Measurements from ENCODE around the gene BRD4. TPM values are rescaled to one million over a fixed set of nuclear protein-coding genes. Genes with fewer than 3 reads are reported as not detected.

BRD4 gene
- total and polyA plus RNA-seq, 10 of the 15 experiments (the other 5 are each of a cell fraction or from before 2014, with no cell fraction given) = 5.3 to 84.4 (median 11.8) TPM

- ATAC-seq (no peak), FAIRE-seq (no peak), DNase-seq (ENCODE audit: low read depth, low spot score) (no peak)
- CTCF ChIA-PET = interaction anchor here (0.6 to 1.1 kb wide), 2 partner anchors 15 to 25 kb away, joined by 3 read pairs; no protein-coding TSS in a partner anchor
- Histone ChIP-seq H3K4me3 (no peak overlapping the region), H3K27me3 (replicated peaks in 1 of 2; ENCODE audit: control insufficient read depth in 2 of 2, insufficient read depth in 2 of 2, low read length in 1 of 2) (no peaks in the 10 kb centered on the region), H3K9me3 (replicated peaks; ENCODE audit: control insufficient read depth, insufficient read depth, low read length) (no peaks in the 10 kb centered on the region), H3K4me1 (ENCODE audit: control insufficient read depth, insufficient read depth, low read length) (0 out of 2 replicates have a peak, but pooled peaks cover 2% of the 10 kb centered on the region), H3K4me2 (ENCODE audit: control insufficient read depth, insufficient read depth) (no peak overlapping the region), H3K27ac (ENCODE audit: control insufficient read depth, insufficient read depth) (no peak overlapping the region), H3K36me3 (ENCODE audit: control insufficient read depth in 2 of 2, insufficient read depth in 2 of 2, low read length in 1 of 2) (peaks cover 11 to 52% of the 10 kb centered on the region in 2 experiments; a peak in 3 of 4 replicates), H4K20me1 (ENCODE audit: control insufficient read depth, insufficient read depth) (0 out of 2 replicates have a peak, but pooled peaks cover 5% of the 10 kb centered on the region), H3K9ac (ENCODE audit: control insufficient read depth, insufficient read depth, low read length) (no peak overlapping the region), H3K79me2 (ENCODE audit: control insufficient read depth, insufficient read depth, low read length) (peaks cover 38% of the 10 kb centered on the region), H2AFZ (ENCODE audit: control insufficient read depth, low read depth, low read length) (no peak overlapping the region)
- RAD21 ChIA-PET (ENCODE audit: unreplicated experiment) = no interaction called here
- WGBS (ENCODE audit: insufficient coverage, insufficient replicate concordance, low lambda C conversion rate, missing lambda C conversion rate) = 86% methylated on average over 14 of the region's 14 CpGs
- BruUV-seq (replicated peaks) = no TSS peak
- SMC1A ChIA-PET (ENCODE audit: uncharacterized antibody, unreplicated experiment) = no interaction called here
- TF ChIP-seq ASH2L (IDR thresholded peaks at IDR 0.05; ENCODE audit: borderline replicate concordance, low read depth) (no peak), TAF1 (IDR thresholded peaks at IDR 0.05; ENCODE audit: borderline replicate concordance, low read depth, low read length) (no peak), E2F8 (IDR thresholded peaks at IDR 0.05; ENCODE audit: low read depth, partially characterized antibody) (no peak), BCL11A (IDR thresholded peaks at IDR 0.05; ENCODE audit: low read depth, low read length) (no peak), FOXM1 (IDR thresholded peaks at IDR 0.05; ENCODE audit: low read depth, low read length) (no peak), HDGF (IDR thresholded peaks at IDR 0.05) (no peak), ATF3 (IDR thresholded peaks at IDR 0.05; ENCODE audit: borderline replicate concordance, extremely low read depth, low read depth, low read length) (no peak), SPI1 (IDR thresholded peaks at IDR 0.05; ENCODE audit: borderline replicate concordance, insufficient read depth, low read depth, low read length) (no peak)
- in situ Hi-C loops (cut with MboI) (no loop called here), intact Hi-C loops (cut with micrococcal nuclease; ENCODE audit: unreplicated experiment) (no loop called here)
- POLR2A ChIA-PET = no interaction called here
These were observed 40.1 kb upstream of the BRD4 start for GRCh38 chr19:15372470-15372869.
